ENCODE results near the gene OSBPL10. TPM values are rescaled to one million over a fixed set of nuclear protein-coding genes. Genes with fewer than 3 reads are reported as not detected.

Gene OSBPL10
- total and polyA plus RNA-seq, 3 donors from 2014 or later, result 113 to 175 (median 160) TPM

DNA sequence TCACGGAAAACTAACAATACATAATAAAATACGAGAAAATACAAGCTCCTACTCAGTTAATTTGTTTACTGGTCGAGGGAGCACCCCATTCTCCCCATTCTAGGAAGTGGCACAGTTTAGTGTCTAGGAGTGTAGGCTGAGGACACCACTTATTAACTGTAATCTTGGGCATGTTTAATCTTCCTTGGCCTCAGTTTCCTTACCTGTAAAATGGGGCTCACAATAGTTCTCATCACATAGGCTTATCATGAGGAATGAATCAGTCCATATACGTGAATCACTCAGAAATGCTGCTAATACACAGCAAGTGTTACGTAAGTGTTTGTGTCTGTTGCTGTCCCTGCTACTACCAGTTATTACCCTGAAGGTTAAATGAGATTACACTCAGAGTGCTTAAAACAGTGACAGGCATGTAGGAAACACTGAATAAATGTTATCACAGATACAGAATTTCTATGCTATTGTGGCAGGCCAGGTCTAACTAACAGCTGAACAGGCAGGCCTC lies 210.2 kb downstream of the OSBPL10 start:
- intact Hi-C loops (cut with DNase I; ENCODE audit: low total_unique reads), result no loop called here
- TF ChIP-seq, protein P1, sequence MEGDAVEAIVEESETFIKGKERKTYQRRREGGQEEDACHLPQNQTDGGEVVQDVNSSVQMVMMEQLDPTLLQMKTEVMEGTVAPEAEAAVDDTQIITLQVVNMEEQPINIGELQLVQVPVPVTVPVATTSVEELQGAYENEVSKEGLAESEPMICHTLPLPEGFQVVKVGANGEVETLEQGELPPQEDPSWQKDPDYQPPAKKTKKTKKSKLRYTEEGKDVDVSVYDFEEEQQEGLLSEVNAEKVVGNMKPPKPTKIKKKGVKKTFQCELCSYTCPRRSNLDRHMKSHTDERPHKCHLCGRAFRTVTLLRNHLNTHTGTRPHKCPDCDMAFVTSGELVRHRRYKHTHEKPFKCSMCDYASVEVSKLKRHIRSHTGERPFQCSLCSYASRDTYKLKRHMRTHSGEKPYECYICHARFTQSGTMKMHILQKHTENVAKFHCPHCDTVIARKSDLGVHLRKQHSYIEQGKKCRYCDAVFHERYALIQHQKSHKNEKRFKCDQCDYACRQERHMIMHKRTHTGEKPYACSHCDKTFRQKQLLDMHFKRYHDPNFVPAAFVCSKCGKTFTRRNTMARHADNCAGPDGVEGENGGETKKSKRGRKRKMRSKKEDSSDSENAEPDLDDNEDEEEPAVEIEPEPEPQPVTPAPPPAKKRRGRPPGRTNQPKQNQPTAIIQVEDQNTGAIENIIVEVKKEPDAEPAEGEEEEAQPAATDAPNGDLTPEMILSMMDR (IDR thresholded peaks at IDR 0.05), result no peak
- no peak for TF ChIP-seq POLR2A (IDR thresholded peaks at IDR 0.05)

GRCh38 chr3:31768479-31769125 lies 212.5 kb downstream of the OSBPL10 start:
- Histone ChIP-seq H3K36me3 (ENCODE audit: low read depth, missing control alignments) (no peaks in the 10 kb centered on the region), H3K27me3 (no peaks in the 10 kb centered on the region), H3K4me1 (no peaks in the 10 kb centered on the region), H3K4me3 (no peak overlapping the region), H3K27ac (no peak overlapping the region), H3K9me3 (no peaks in the 10 kb centered on the region)
- WGBS, 2 donors, result 51 to 66% methylated on average over 6 of the region's 6 CpGs
- intact Hi-C loops (cut with DNase I; ENCODE audit: low total_unique reads), result no loop called here
- TF ChIP-seq POLR2A (IDR thresholded peaks at IDR 0.05), result no peak
- TF ChIP-seq, protein P1 (IDR thresholded peaks at IDR 0.05), result peak; percentile 36 to 51 (median 38)
- DNase-seq, result peak; percentile 68

More for the DNA sequence above, 210.2 kb downstream of the OSBPL10 start:
- no peak for DNase-seq
- Histone ChIP-seq H3K4me1 (no peaks in the 10 kb centered on the region), H3K27ac (no peak overlapping the region), H3K36me3 (ENCODE audit: low read depth, missing control alignments) (no peaks in the 10 kb centered on the region), H3K4me3 (no peak overlapping the region), H3K27me3 (no peaks in the 10 kb centered on the region), H3K9me3 (no peaks in the 10 kb centered on the region)
- 75 to 79% methylated on average over 5 of the region's 5 CpGs for WGBS, 2 donors

DNA sequence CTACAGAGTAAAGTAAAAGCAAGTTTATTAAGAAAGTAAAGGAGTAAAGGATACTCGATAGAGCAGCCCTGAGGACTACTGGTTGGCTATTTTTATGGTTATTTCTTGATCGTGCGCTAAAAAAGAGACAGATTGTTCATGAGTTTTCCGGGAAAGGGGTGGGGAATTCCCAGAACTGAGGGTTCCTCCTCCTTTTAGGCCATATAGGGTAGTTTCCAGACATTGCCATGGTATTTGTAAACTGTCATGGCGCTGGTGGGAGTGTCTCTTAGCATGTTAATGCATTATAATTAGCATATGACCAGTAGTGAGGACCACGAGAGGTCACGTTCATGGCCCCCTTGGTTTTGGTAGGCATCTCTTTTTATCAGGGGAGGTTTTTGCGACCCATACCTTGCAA lies 213.1 kb downstream of the OSBPL10 start:
- Histone ChIP-seq H3K4me3 (no peak overlapping the region), H3K4me1 (no peaks in the 10 kb centered on the region), H3K36me3 (ENCODE audit: low read depth, missing control alignments) (no peaks in the 10 kb centered on the region), H3K9me3 (no peaks in the 10 kb centered on the region), H3K27me3 (no peaks in the 10 kb centered on the region), H3K27ac (no peak overlapping the region)
- WGBS, 2 donors, result 93 to 95% methylated on average over 8 of the region's 8 CpGs
- TF ChIP-seq POLR2A (IDR thresholded peaks at IDR 0.05), result no peak
- TF ChIP-seq, protein P1 (IDR thresholded peaks at IDR 0.05), result no peak
- no peak for DNase-seq
- intact Hi-C loops (cut with DNase I; ENCODE audit: low total_unique reads), result no loop called here

GRCh38 chr3:31766669-31767068 lies 214.4 kb downstream of the OSBPL10 start:
- intact Hi-C loops (cut with DNase I; ENCODE audit: low total_unique reads), result no loop called here
- no peak overlapping the region for H3K4me3 ChIP-seq
- H3K27ac ChIP-seq, result no peak overlapping the region
- H3K36me3 ChIP-seq (ENCODE audit: low read depth, missing control alignments), result no peaks in the 10 kb centered on the region
- TF ChIP-seq POLR2A (IDR thresholded peaks at IDR 0.05), result no peak
- TF ChIP-seq, protein P1 (IDR thresholded peaks at IDR 0.05), result no peak
- no peaks in the 10 kb centered on the region for H3K9me3 ChIP-seq
- no peaks in the 10 kb centered on the region for H3K27me3 ChIP-seq
- no peaks in the 10 kb centered on the region for H3K4me1 ChIP-seq
- DNase-seq, result no peak

DNA sequence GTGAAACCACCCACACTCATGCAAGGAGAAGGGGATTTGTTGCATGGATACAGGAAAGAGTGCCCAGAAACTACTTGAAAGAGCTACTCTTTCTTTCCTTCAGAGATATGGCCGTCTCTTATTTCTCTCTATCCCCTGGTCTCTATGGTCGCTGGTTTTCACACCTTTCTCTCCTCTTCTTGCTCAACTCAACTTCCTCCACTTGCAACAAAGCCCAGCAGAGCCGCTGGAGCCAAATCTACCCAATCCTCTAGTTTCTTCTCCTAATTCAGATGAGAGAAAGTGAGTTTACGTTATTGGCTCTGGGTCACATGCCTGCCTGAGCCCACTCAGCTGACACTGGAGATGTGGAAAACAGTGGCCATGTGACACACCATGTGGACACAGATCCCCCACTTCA lies 215.2 kb downstream of the OSBPL10 start:
- Histone ChIP-seq H3K4me1 (no peaks in the 10 kb centered on the region), H3K27ac (no peak overlapping the region), H3K27me3 (no peaks in the 10 kb centered on the region), H3K9me3 (no peaks in the 10 kb centered on the region), H3K4me3 (no peak overlapping the region), H3K36me3 (ENCODE audit: low read depth, missing control alignments) (no peaks in the 10 kb centered on the region)
- WGBS, 2 donors, result 70% methylated on average over 4 of the region's 4 CpGs
- TF ChIP-seq, protein P1 (IDR thresholded peaks at IDR 0.05), result no peak
- no peak for TF ChIP-seq POLR2A (IDR thresholded peaks at IDR 0.05)
- intact Hi-C loops (cut with DNase I; ENCODE audit: low total_unique reads), result no loop called here
- DNase-seq, result no peak
